Astrocyte of the cerebellum (primary cell): ENCODE results near the gene OR13C4.

Experiments
- DNase-seq: peaks from one replicate; pipeline ENCODE4 v3.0.0-alpha.2; 2011; ENCODE audit warnings: low read depth
- H3K4me3 ChIP-seq: 2 replicates; pipeline ENCODE4 v1.5.1; 2011; ENCODE audit warnings: mild to moderate bottlenecking, low read depth, low read length, moderate library complexity
- in situ Hi-C: cut with HindIII; loops from 2 replicates; pipeline ENCODE4 v1.10.0; 2017; ENCODE audit warnings: low sequenced_read_pairs
- TF ChIP-seq, protein P1 (sequence below): IDR thresholded peaks from 2 replicates; pipeline ENCODE4 v1.5.1; 2012; ENCODE audit warnings: low read length, low read depth, moderate library complexity, mild to moderate bottlenecking; ENCODE audit errors: missing control alignments

The OR13C4 gene

DNA sequence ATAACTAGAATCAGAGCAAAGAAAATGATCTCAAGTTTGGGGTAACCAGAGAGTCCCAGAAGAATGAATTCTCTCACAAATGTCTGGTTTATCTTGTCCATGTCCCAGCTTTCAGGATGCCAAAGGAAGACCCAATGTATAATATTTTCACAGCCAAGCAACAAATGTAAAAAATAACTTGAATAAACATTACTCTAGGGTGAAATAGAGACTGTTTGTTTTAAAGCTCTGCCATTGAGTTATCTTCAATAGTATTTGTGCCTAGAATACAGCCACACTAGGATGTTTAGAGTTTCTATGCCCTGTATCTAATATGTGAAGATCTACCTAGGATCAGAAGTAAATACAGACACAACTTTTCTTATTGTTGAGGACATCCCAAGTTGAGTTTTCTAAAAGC, at the start of gene OR13C4:
TSS of gene OR13C4 (minus strand) at position 101 of the 400 bp plus-strand sequence. CDS start at position 101, 0 bp downstream.
- DNase-seq, result no peak
- no peak within 1 kb of the TSS for H3K4me3 ChIP-seq
- TF ChIP-seq, protein P1, sequence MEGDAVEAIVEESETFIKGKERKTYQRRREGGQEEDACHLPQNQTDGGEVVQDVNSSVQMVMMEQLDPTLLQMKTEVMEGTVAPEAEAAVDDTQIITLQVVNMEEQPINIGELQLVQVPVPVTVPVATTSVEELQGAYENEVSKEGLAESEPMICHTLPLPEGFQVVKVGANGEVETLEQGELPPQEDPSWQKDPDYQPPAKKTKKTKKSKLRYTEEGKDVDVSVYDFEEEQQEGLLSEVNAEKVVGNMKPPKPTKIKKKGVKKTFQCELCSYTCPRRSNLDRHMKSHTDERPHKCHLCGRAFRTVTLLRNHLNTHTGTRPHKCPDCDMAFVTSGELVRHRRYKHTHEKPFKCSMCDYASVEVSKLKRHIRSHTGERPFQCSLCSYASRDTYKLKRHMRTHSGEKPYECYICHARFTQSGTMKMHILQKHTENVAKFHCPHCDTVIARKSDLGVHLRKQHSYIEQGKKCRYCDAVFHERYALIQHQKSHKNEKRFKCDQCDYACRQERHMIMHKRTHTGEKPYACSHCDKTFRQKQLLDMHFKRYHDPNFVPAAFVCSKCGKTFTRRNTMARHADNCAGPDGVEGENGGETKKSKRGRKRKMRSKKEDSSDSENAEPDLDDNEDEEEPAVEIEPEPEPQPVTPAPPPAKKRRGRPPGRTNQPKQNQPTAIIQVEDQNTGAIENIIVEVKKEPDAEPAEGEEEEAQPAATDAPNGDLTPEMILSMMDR, result no peak
- in situ Hi-C loops, result no loop called here

DNA sequence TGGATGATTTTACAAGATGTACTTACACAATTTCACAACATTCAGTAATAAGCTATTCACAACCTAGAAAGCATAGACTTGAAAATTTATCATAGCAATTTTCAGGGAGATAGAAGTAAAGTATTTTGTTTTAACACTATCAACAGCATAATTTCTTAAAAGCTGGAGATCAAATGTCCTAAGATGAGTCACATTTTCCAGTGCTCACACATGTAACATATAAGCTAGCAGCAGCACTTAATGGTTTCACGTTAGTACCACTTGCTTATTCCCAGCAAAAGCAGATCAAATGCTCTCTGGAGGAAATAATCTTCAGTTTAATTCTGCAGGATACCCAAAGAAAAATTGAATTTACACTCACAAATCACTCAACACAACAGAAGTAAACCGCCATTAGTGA, 48.4 kb upstream of the OR13C4 start:
- in situ Hi-C loops, result no loop called here
- DNase-seq, result no peak
- no peak overlapping the region for H3K4me3 ChIP-seq
- TF ChIP-seq, protein P1, result no peak

DNA sequence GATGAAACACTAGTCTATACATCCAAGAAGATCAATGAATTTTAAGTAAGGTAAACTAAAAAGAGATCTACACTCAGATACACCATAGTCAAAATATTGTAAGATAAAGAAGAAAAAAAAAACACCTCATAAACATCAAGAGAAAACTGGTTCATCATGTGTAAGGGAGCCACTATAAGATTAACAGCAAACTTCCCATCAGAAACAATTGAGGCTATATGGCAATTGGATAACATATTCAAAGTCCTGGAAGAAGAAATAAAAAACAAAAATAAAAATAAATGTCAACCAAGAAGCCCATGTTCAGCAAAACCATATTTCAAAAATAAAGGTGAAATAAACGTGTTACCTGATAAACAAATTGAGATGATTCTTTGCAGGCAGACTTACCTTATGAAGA, 45.6 kb upstream of the OR13C4 start:
- no peak for DNase-seq
- TF ChIP-seq, protein P1, result no peak
- in situ Hi-C loops, result no loop called here
- H3K4me3 ChIP-seq, result no peak overlapping the region

DNA sequence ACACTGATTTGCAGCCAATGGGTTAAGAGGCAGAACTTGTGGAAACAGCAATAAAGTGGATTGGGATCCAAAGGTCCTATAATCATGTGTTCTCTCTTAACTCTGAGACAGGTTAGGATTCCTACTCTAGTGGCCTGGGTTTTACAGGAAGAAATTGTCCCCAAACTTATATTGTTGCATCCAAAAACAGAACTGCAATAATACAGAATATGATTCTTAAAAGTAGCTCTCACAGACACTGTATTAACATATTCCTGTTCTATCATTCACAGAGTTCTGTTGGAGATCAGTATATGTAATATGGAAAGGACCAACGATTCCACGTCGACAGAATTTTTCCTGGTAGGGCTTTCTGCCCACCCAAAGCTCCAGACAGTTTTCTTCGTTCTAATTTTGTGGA, 41.9 kb upstream of the OR13C4 start, which contains the start of gene OR13C8:
TSS of gene OR13C8 (plus strand) at position 301 of the 400 bp plus-strand sequence. CDS start at position 301, 0 bp downstream.
- no peak for DNase-seq
- in situ Hi-C loops, result no loop called here
- TF ChIP-seq, protein P1, result no peak
- no peak within 1 kb of the TSS for H3K4me3 ChIP-seq

DNA sequence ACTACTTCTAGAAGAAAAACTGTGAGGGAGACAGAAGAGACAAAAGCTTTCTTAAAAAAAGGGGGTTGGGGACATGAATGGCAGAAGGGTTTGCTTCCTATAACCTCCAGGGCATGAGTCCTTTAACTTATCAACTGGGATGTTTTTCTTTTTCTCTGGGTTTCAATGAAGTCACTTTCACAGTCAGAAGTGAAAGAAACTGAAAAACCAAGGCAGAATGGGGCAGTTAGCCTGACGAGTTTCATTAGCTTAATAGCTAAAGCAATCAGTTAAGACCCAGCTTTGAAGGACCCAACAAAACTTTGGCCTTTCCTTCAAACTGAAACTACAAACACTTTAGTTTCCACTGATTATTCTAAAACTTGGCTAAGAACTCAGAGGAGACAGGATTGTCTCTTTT, 37.3 kb upstream of the OR13C4 start:
- TF ChIP-seq, protein P1, result no peak
- in situ Hi-C loops, result no loop called here
- no peak overlapping the region for H3K4me3 ChIP-seq
- DNase-seq, result no peak

DNA sequence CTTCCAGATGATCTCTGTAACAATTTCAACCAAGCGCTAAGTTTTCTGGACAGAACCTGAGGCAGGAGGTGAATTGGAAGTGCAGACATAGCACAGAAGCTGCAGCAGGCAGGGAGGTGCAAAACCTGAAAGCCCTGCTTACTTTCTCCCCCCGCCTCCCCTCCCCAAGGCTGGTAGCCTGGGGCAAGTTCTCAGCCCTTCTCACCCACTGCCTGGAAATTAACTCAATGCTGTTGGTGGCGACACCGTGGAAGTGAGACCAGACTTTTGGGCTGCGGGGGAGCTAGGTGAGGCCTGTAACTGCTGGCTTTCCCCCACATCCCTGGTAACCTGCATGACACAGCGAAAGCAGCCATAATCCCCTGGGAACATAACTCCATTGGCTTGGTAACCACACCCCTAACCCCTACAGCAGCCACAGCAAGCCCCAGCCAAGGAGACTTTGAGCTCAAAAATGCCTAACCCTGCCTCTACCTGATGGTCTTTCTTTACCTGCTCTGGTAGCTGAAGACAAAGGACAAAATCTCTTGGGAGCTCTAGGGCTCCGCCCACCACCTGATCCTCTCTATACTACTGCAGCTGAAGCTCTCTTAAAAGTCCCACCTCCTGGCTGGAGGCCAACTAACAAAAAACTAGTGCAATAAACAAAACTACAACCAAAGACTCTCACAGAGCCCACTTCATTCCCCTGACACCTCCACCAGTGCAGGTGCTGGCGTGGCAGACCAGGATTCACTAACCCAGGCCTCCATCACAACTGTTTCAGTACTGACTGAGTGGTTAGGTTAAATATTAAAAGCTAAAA, 30.0 kb upstream of the OR13C4 start:
- no peak for DNase-seq
- in situ Hi-C loops, result no loop called here
- TF ChIP-seq, protein P1, result no peak
- H3K4me3 ChIP-seq, result no peak overlapping the region
